Liver (tissue), 9 donors: ENCODE results near the gene METTL14. TPM values are rescaled to one million over a fixed set of nuclear protein-coding genes. Genes with fewer than 3 reads are reported as not detected.

ENCODE experiments used
- DNase-seq: peaks from one replicate; pipeline ENCODE4 v3.0.0-alpha.2; 2017; ENCODE audit warnings: low spot score
- H3K27ac ChIP-seq, 2 donors: one replicate each; pipeline ENCODE4 v1.7.0; 2013; ENCODE audit warnings: inconsistent platforms in 2 of 2, low read length in 2 of 2, control low read depth in 1 of 2, low read depth in 1 of 2, mild to moderate bottlenecking in 1 of 2
- H3K27me3 ChIP-seq, 4 donors: one replicate each; pipeline versions ENCODE4 v1.6.1 to v1.7.0; 2013; ENCODE audit warnings: low read length in 3 of 4, inconsistent platforms in 1 of 4, mild to moderate bottlenecking in 1 of 4, moderate library complexity in 1 of 4; ENCODE audit not compliant: control insufficient read depth in 4 of 4, insufficient read depth in 4 of 4
- H3K36me3 ChIP-seq, 4 donors: one replicate each; pipeline versions ENCODE4 v1.6.1 to v1.7.0; 2013; ENCODE audit warnings: low read length in 3 of 4, mild to moderate bottlenecking in 3 of 4, low read depth in 1 of 4, moderate library complexity in 1 of 4; ENCODE audit not compliant: control insufficient read depth in 4 of 4, insufficient read depth in 3 of 4
- H3K4me1 ChIP-seq, 4 donors: one replicate each; pipeline versions ENCODE4 v1.6.1 to v1.7.0; 2013; ENCODE audit warnings: low read length in 3 of 4, mild to moderate bottlenecking in 3 of 4, moderate library complexity in 1 of 4; ENCODE audit not compliant: control insufficient read depth in 4 of 4, insufficient read depth in 4 of 4
- H3K4me3 ChIP-seq, 3 donors: one replicate each; pipeline versions ENCODE4 v1.6.1 to v1.7.0; 2013; ENCODE audit warnings: low read length in 3 of 3, control low read depth in 1 of 3, low read depth in 1 of 3, mild to moderate bottlenecking in 1 of 3
- H3K9ac ChIP-seq, 2 donors: one replicate each; pipeline ENCODE4 v1.7.0; 2013; ENCODE audit warnings: low read length in 2 of 2, mild to moderate bottlenecking in 2 of 2, moderate library complexity in 2 of 2, control low read depth in 1 of 2, low read depth in 1 of 2
- H3K9me3 ChIP-seq, 4 donors: one replicate each; pipeline versions ENCODE4 v1.6.1 to v1.7.0; 2013; ENCODE audit warnings: low read length in 3 of 4; ENCODE audit not compliant: control insufficient read depth in 4 of 4
- ATF3 ChIP-seq: IDR thresholded peaks from 2 replicates; pipeline ENCODE4 v1.6.1; 2016; ENCODE audit warnings: antibody characterized with exemption
- CTCF ChIP-seq: fragments of 150-350 bp; IDR thresholded peaks from 2 replicates; pipeline ENCODE4 v1.5.1; 2017; ENCODE audit warnings: improper control_type of control experiment, low read depth, low read length; ENCODE audit not compliant: missing input control
- EGR1 ChIP-seq, 2 donors: IDR thresholded peaks; 2 replicates each; pipeline ENCODE4 v1.6.1; 2016 to 2018; ENCODE audit warnings: antibody characterized with exemption in 2 of 2, low read depth in 2 of 2
- FOXA1 ChIP-seq: IDR thresholded peaks from 2 replicates; pipeline ENCODE4 v1.6.1; 2016; ENCODE audit warnings: antibody characterized with exemption
- FOXA2 ChIP-seq: IDR thresholded peaks from 2 replicates; pipeline ENCODE4 v1.6.1; 2016; ENCODE audit warnings: antibody characterized with exemption
- GABPA ChIP-seq, 2 donors: IDR thresholded peaks in 1 of 2; conservative IDR thresholded peaks in 1 of 2; 2 replicates each; pipeline ENCODE4 v1.6.1; 2016; ENCODE audit warnings: antibody characterized with exemption in 2 of 2, mild to moderate bottlenecking in 1 of 2, moderate library complexity in 1 of 2
- HNF4A ChIP-seq, 2 donors: conservative IDR thresholded peaks; 2 replicates each; pipeline ENCODE4 v1.6.1; 2016; ENCODE audit warnings: antibody characterized with exemption in 2 of 2, mild to moderate bottlenecking in 2 of 2
- HNF4G ChIP-seq: IDR thresholded peaks from 2 replicates; pipeline ENCODE4 v1.6.1; 2016; ENCODE audit warnings: antibody characterized with exemption
- JUND ChIP-seq, 2 donors: IDR thresholded peaks; 2 replicates each; pipeline ENCODE4 v1.6.1; 2016; ENCODE audit warnings: antibody characterized with exemption in 2 of 2
- MAX ChIP-seq: IDR thresholded peaks from 2 replicates; pipeline ENCODE4 v1.6.1; 2016; ENCODE audit warnings: antibody characterized with exemption
- NR2F2 ChIP-seq: IDR thresholded peaks from 2 replicates; pipeline ENCODE4 v1.6.1; 2016; ENCODE audit warnings: antibody characterized with exemption
- RAD21 ChIP-seq, 2 donors: IDR thresholded peaks; 2 replicates each; pipeline ENCODE4 v1.6.1; 2016; ENCODE audit warnings: antibody characterized with exemption in 2 of 2, mild to moderate bottlenecking in 2 of 2
- REST ChIP-seq: IDR thresholded peaks from 2 replicates; pipeline ENCODE4 v1.6.1; 2016; ENCODE audit warnings: antibody characterized with exemption, mild to moderate bottlenecking
- RXRA ChIP-seq, 2 donors: IDR thresholded peaks; 2 replicates each; pipeline ENCODE4 v1.6.1; 2017 to 2018; ENCODE audit warnings: antibody characterized with exemption in 2 of 2, mild to moderate bottlenecking in 1 of 2
- SP1 ChIP-seq: IDR thresholded peaks from 2 replicates; pipeline ENCODE4 v1.6.1; 2018; ENCODE audit warnings: antibody characterized with exemption, mild to moderate bottlenecking
- TAF1 ChIP-seq: conservative IDR thresholded peaks from 2 replicates; pipeline ENCODE4 v1.6.1; 2016; ENCODE audit warnings: antibody characterized with exemption, mild to moderate bottlenecking
- YY1 ChIP-seq: IDR thresholded peaks from 2 replicates; pipeline ENCODE4 v1.6.1; 2016; ENCODE audit warnings: antibody characterized with exemption, mild to moderate bottlenecking
- ZBTB33 ChIP-seq: IDR thresholded peaks from 2 replicates; pipeline ENCODE4 v1.6.1; 2016; ENCODE audit warnings: antibody characterized with exemption
- WGBS: extraction: QIAGEN DNeasy Blood & Tissue Kit; methylation state at CpG from one replicate; pipeline ENCODE4 v1.1.7; 2013; 5-methylcytosine and 5-hydroxymethylcytosine counted together
- polyA plus RNA-seq, 2 donors: library from polyadenylated mRNA; stranded (reverse) in 1 of 2; unstranded in 1 of 2; fragments of 200-250 nt in 1 of 2; fragments of >200 nt in 1 of 2; fragmentation: Nextera tagmentation in 1 of 2; extraction: Ambion mirVana in 1 of 2; gene quantifications; one replicate each; pipeline versions ENCODE4 v1.2.1 to v1.2.3, GENCODE V29; 2013 to 2015
- total RNA-seq, 2 donors: library from RNA; depleted of rRNA; stranded (reverse); fragments of >200 nt; gene quantifications; one replicate each; pipeline ENCODE4 v1.2.3, GENCODE V29; 2014
- donor health status: healthy.
- donor health status: healthy.
- donor health status: healthy.
- donor health status: healthy.
- donor health status: healthy.

METTL14 gene
- total and polyA plus RNA-seq, 4 donors: 8.2 to 25.5 (median 16.7) TPM

- Histone ChIP-seq H3K27ac (peak overlapping the region in 1 of 2 donors; percentile 47), H3K4me3 (no peak overlapping the region), H3K9me3 (no peaks in the 10 kb centered on the region), H3K27me3 (no peaks in the 10 kb centered on the region), H3K4me1 (peaks cover 2 to 41% (median 22%) of the 10 kb centered on the region in 4 donors), H3K36me3 (peaks cover 4 to 15% (median 9%) of the 10 kb centered on the region in 4 donors), H3K9ac (no peak overlapping the region)
- DNase-seq: no peak
- TF ChIP-seq RAD21 (IDR thresholded peaks at IDR 0.05) (no peak), EGR1 (IDR thresholded peaks at IDR 0.05; ENCODE audit: low read depth in 2 of 2) (no peak), NR2F2 (no peak), ZBTB33 (no peak), ATF3 (no peak), JUND (IDR thresholded peaks at IDR 0.05) (no peak), REST (no peak), TAF1 (no peak), MAX (no peak), RXRA (IDR thresholded peaks at IDR 0.05) (no peak), HNF4A (conservative IDR thresholded peaks at IDR 0.05) (no peak), SP1 (no peak), HNF4G (no peak), FOXA1 (no peak), YY1 (no peak), GABPA (IDR thresholded peaks at IDR 0.05 in 1 of 2, conservative IDR thresholded peaks at IDR 0.05 in 1 of 2) (no peak), CTCF (no peak), FOXA2 (no peak)
- 77% methylated on average over 2 of the region's 2 CpGs for WGBS
Observed at GRCh38 chr4:118754890-118755289, 69.7 kb downstream of the METTL14 start.
